Measurements from ENCODE around the gene DNAJC15.
A peak's percentile ranks its signal among the peaks of the same experiment; 100 is the strongest.
"Not testable (repeated sequence)": the region's sequence is repeated elsewhere in the genome, so short reads cannot be mapped to it uniquely, and the experiment has no call there.

DNAJC15 gene

GRCh38 chr13:43023289-43023963, at the start of gene DNAJC15:
Gene DNAJC15 (plus strand): TSS chr13:43023586. CDS start chr13:43023627, 41 bp downstream.
- DNase-seq: peak; percentile 82

- DNase-seq: no peak
Measured at GRCh38 chr13:42976066-42976465, 47.3 kb upstream of the DNAJC15 start.

- DNase-seq: no peak
Measured at GRCh38 chr13:42977219-42977659, 46.1 kb upstream of the DNAJC15 start.

GRCh38 chr13:42981317-42981716, 42.1 kb upstream of the DNAJC15 start:
- no peak for DNase-seq

GRCh38 chr13:42981853-42982252, 41.5 kb upstream of the DNAJC15 start:
- DNase-seq: no peak

GRCh38 chr13:42984026-42984425, 39.4 kb upstream of the DNAJC15 start:
- no peak for DNase-seq

GRCh38 chr13:42984691-42985090, 38.7 kb upstream of the DNAJC15 start:
- DNase-seq: no peak

- DNase-seq: no peak
Measured at GRCh38 chr13:42985312-42986175, 37.8 kb upstream of the DNAJC15 start.

- no peak for DNase-seq
Measured at GRCh38 chr13:42986176-42986574, 37.2 kb upstream of the DNAJC15 start.

- DNase-seq: no peak
Measured at GRCh38 chr13:42990291-42991232, 32.8 kb upstream of the DNAJC15 start.

- DNase-seq: not testable (repeated sequence)
Measured at GRCh38 chr13:42991233-42991897, 32.0 kb upstream of the DNAJC15 start.

GRCh38 chr13:42991898-42992763, 31.3 kb upstream of the DNAJC15 start, which contains the start of gene EPSTI1:
Gene EPSTI1 (minus strand): TSS chr13:42992241. CDS start chr13:42992165, 76 bp downstream.
- DNase-seq: peak; percentile 70

- DNase-seq: no peak
Measured at GRCh38 chr13:42992764-42993122, 30.6 kb upstream of the DNAJC15 start.

- DNase-seq: no peak
Measured at GRCh38 chr13:42994878-42995277, 28.5 kb upstream of the DNAJC15 start.

- no peak for DNase-seq
Measured at GRCh38 chr13:42996584-42996983, 26.8 kb upstream of the DNAJC15 start.

GRCh38 chr13:42997381-42997780, 26.0 kb upstream of the DNAJC15 start:
- no peak for DNase-seq

GRCh38 chr13:42999491-42999890, 23.9 kb upstream of the DNAJC15 start:
- DNase-seq: no peak

GRCh38 chr13:43000676-43001075, 22.7 kb upstream of the DNAJC15 start:
- no peak for DNase-seq

- DNase-seq: no peak
Measured at GRCh38 chr13:43002021-43002420, 21.4 kb upstream of the DNAJC15 start.

GRCh38 chr13:43003010-43003409, 20.4 kb upstream of the DNAJC15 start:
- DNase-seq: no peak

- DNase-seq: no peak
Measured at GRCh38 chr13:43003729-43004128, 19.7 kb upstream of the DNAJC15 start.
